ENCODE results near the gene VWA5B1.

VWA5B1 gene

GRCh38 chr1:20308569-20308968, 17.9 kb downstream of the VWA5B1 start:
- no peak for DNase-seq
- H3K4me3 ChIP-seq (ENCODE audit: low read length), result no peak overlapping the region
- no peak overlapping the region for H3K4me2 ChIP-seq (ENCODE audit: low read depth, low read length)
- H3K27me3 ChIP-seq (replicated peaks; ENCODE audit: insufficient read depth, low read length), result peaks cover 96% of the 10 kb centered on the region
- TF ChIP-seq EZH2phosphoT487 (IDR thresholded peaks at IDR 0.05; ENCODE audit: low read length) (no peak), EZH2 (optimal IDR thresholded peaks at IDR 0.05; ENCODE audit: low read depth, low read length) (no peak), CTCF (IDR thresholded peaks at IDR 0.05; ENCODE audit: low read length) (no peak)
- H3K9ac ChIP-seq (ENCODE audit: low read length), result no peak overlapping the region
- H3F3A ChIP-seq (ENCODE audit: insufficient read depth, low read length), result no peaks in the 10 kb centered on the region
- no peaks in the 10 kb centered on the region for H3K36me3 ChIP-seq (replicated peaks; ENCODE audit: insufficient read depth, low read length)
- no peaks in the 10 kb centered on the region for H3K4me1 ChIP-seq (ENCODE audit: low read length)
- no peaks in the 10 kb centered on the region for H3K9me3 ChIP-seq (replicated peaks; ENCODE audit: insufficient read depth, low read length)
- H3K27ac ChIP-seq (ENCODE audit: low read length), result no peak overlapping the region
- H2AFZ ChIP-seq (ENCODE audit: low read length), result no peak overlapping the region
- no peaks in the 10 kb centered on the region for H3K9me2 ChIP-seq (replicated peaks; ENCODE audit: insufficient read depth, low read length)
- no peaks in the 10 kb centered on the region for H4K20me1 ChIP-seq (ENCODE audit: insufficient read depth, low read length)
- no peaks in the 10 kb centered on the region for H3K79me2 ChIP-seq (ENCODE audit: low read length)

- Histone ChIP-seq H3K4me1 (ENCODE audit: low read length) (no peaks in the 10 kb centered on the region), H3K9ac (ENCODE audit: low read length) (no peak overlapping the region), H3K4me3 (ENCODE audit: low read length) (no peak overlapping the region), H3F3A (ENCODE audit: insufficient read depth, low read length) (no peaks in the 10 kb centered on the region), H3K4me2 (ENCODE audit: low read depth, low read length) (no peak overlapping the region), H3K27ac (ENCODE audit: low read length) (no peak overlapping the region), H3K79me2 (ENCODE audit: low read length) (no peaks in the 10 kb centered on the region), H3K9me3 (replicated peaks; ENCODE audit: insufficient read depth, low read length) (no peaks in the 10 kb centered on the region), H3K27me3 (replicated peaks; ENCODE audit: insufficient read depth, low read length) (peaks cover 100% of the 10 kb centered on the region), H2AFZ (ENCODE audit: low read length) (no peak overlapping the region), H3K9me2 (replicated peaks; ENCODE audit: insufficient read depth, low read length) (no peaks in the 10 kb centered on the region), H4K20me1 (ENCODE audit: insufficient read depth, low read length) (no peaks in the 10 kb centered on the region), H3K36me3 (replicated peaks; ENCODE audit: insufficient read depth, low read length) (no peaks in the 10 kb centered on the region)
- no peak for DNase-seq
- TF ChIP-seq CTCF (IDR thresholded peaks at IDR 0.05; ENCODE audit: low read length) (no peak), EZH2phosphoT487 (IDR thresholded peaks at IDR 0.05; ENCODE audit: low read length) (no peak), EZH2 (optimal IDR thresholded peaks at IDR 0.05; ENCODE audit: low read depth, low read length) (no peak)
Observed at GRCh38 chr1:20311289-20311688, 20.6 kb downstream of the VWA5B1 start.

- Histone ChIP-seq H3K79me2 (ENCODE audit: low read length) (no peaks in the 10 kb centered on the region), H3K36me3 (replicated peaks; ENCODE audit: insufficient read depth, low read length) (no peaks in the 10 kb centered on the region), H3K4me2 (ENCODE audit: low read depth, low read length) (no peak overlapping the region), H3K9me2 (replicated peaks; ENCODE audit: insufficient read depth, low read length) (no peaks in the 10 kb centered on the region), H3K9ac (ENCODE audit: low read length) (no peak overlapping the region), H3K9me3 (replicated peaks; ENCODE audit: insufficient read depth, low read length) (no peaks in the 10 kb centered on the region), H3K27ac (ENCODE audit: low read length) (no peak overlapping the region), H4K20me1 (ENCODE audit: insufficient read depth, low read length) (no peaks in the 10 kb centered on the region), H3K4me3 (ENCODE audit: low read length) (no peak overlapping the region), H3K27me3 (replicated peaks; ENCODE audit: insufficient read depth, low read length) (peaks cover 99% of the 10 kb centered on the region), H2AFZ (ENCODE audit: low read length) (no peak overlapping the region), H3F3A (ENCODE audit: insufficient read depth, low read length) (no peaks in the 10 kb centered on the region), H3K4me1 (ENCODE audit: low read length) (no peaks in the 10 kb centered on the region)
- no peak for DNase-seq
- no peak for TF ChIP-seq CTCF (IDR thresholded peaks at IDR 0.05; ENCODE audit: low read length)
- TF ChIP-seq EZH2 (optimal IDR thresholded peaks at IDR 0.05; ENCODE audit: low read depth, low read length), result no peak
- TF ChIP-seq EZH2phosphoT487 (IDR thresholded peaks at IDR 0.05; ENCODE audit: low read length), result no peak
Observed at GRCh38 chr1:20312310-20312709, 21.6 kb downstream of the VWA5B1 start.
